HEK293 (cell line): ENCODE results near the gene PGAP6.

Experiments used
- EGR2 ChIP-seq: fragments of 450-650 bp; formaldehyde crosslinking; IDR thresholded peaks from 2 replicates; pipeline ENCODE4 v1.5.1; 2016; ENCODE audit warnings: low read depth, missing biosample characterization, missing genetic modification characterization
- HOXD13 ChIP-seq: sonication (generic); formaldehyde crosslinking; IDR thresholded peaks from 2 replicates; pipeline ENCODE4 v1.8.0; 2022; ENCODE audit warnings: missing genetic modification reagents, borderline replicate concordance
- KLF7 ChIP-seq: fragments of 450-650 bp; formaldehyde crosslinking; IDR thresholded peaks from 2 replicates; pipeline ENCODE4 v1.5.1; 2016; ENCODE audit warnings: missing biosample characterization, missing genetic modification characterization, borderline replicate concordance
- MYNN ChIP-seq: fragments of 450-650 bp; formaldehyde crosslinking; IDR thresholded peaks from 2 replicates; pipeline ENCODE4 v1.5.1; 2016; ENCODE audit warnings: missing biosample characterization, missing genetic modification characterization, borderline replicate concordance
- PRDM1 ChIP-seq: fragments of 450-650 bp; formaldehyde crosslinking; IDR thresholded peaks from 2 replicates; pipeline ENCODE4; 2016; ENCODE audit warnings: missing biosample characterization, missing genetic modification characterization
- REPIN1 ChIP-seq: fragments of 450-650 bp; formaldehyde crosslinking; IDR thresholded peaks from 2 replicates; pipeline ENCODE4 v1.5.1; 2017; ENCODE audit warnings: missing biosample characterization, missing genetic modification characterization, low read depth
- TRIM28 ChIP-seq: IDR thresholded peaks from 2 replicates; pipeline ENCODE4 v1.6.1; 2011; ENCODE audit warnings: low read length, control low read depth, borderline replicate concordance
- ZBTB1 ChIP-seq: fragments of 450-650 bp; formaldehyde crosslinking; IDR thresholded peaks from 2 replicates; pipeline ENCODE4 v1.5.1; 2016; ENCODE audit warnings: missing biosample characterization, missing genetic modification characterization
- ZNF112 ChIP-seq: fragments of 450-650 bp; formaldehyde crosslinking; IDR thresholded peaks from 2 replicates; pipeline ENCODE4 v1.5.0; 2017; ENCODE audit warnings: missing biosample characterization, missing genetic modification characterization
- ZNF2 ChIP-seq: fragments of 450-650 bp; formaldehyde crosslinking; IDR thresholded peaks from 2 replicates; pipeline ENCODE4 v1.5.1; 2016; ENCODE audit warnings: missing biosample characterization, missing genetic modification characterization
- ZNF23 ChIP-seq: fragments of 450-650 bp; formaldehyde crosslinking; IDR thresholded peaks from 2 replicates; pipeline ENCODE4 v1.5.1; 2016; ENCODE audit warnings: missing biosample characterization, missing genetic modification characterization, borderline replicate concordance
- ZNF335 ChIP-seq: fragments of 450-650 bp; formaldehyde crosslinking; conservative IDR thresholded peaks from 2 replicates; pipeline ENCODE4 v1.5.1; 2016; ENCODE audit warnings: missing biosample characterization, missing genetic modification characterization
- ZNF350 ChIP-seq: fragments of 450-650 bp; formaldehyde crosslinking; IDR thresholded peaks from 2 replicates; pipeline ENCODE4 v1.5.0; 2017; ENCODE audit warnings: missing biosample characterization, mild to moderate bottlenecking, missing genetic modification characterization
- ZNF37A ChIP-seq: fragments of 450-650 bp; IDR thresholded peaks from 2 replicates; pipeline ENCODE4 v1.5.1; 2018; ENCODE audit warnings: missing biosample characterization, missing genetic modification characterization
- ZNF548 ChIP-seq: fragments of 450-650 bp; formaldehyde crosslinking; IDR thresholded peaks from 2 replicates; pipeline ENCODE4 v1.5.1; 2016; ENCODE audit warnings: missing biosample characterization, missing genetic modification characterization
- ZNF660 ChIP-seq: fragments of 450-650 bp; IDR thresholded peaks from 2 replicates; pipeline ENCODE4 v1.5.1; 2018; ENCODE audit warnings: missing biosample characterization, mild to moderate bottlenecking, missing genetic modification characterization
- ZNF785 ChIP-seq: fragments of 450-650 bp; formaldehyde crosslinking; IDR thresholded peaks from 2 replicates; pipeline ENCODE4 v1.5.1; 2016; ENCODE audit warnings: missing biosample characterization, missing genetic modification characterization
- ZNF830 ChIP-seq: fragments of 450-650 bp; IDR thresholded peaks from 2 replicates; pipeline ENCODE4 v1.5.0; 2018; ENCODE audit warnings: missing biosample characterization, missing genetic modification characterization, low read depth, mild to moderate bottlenecking, moderate library complexity
- ZSCAN16 ChIP-seq: fragments of 450-650 bp; formaldehyde crosslinking; IDR thresholded peaks from 2 replicates; pipeline ENCODE4 v1.5.1; 2016; ENCODE audit warnings: missing biosample characterization, missing genetic modification characterization
- ZSCAN30 ChIP-seq: fragments of 450-650 bp; IDR thresholded peaks from 2 replicates; pipeline ENCODE4 v1.5.1; 2018; ENCODE audit warnings: missing biosample characterization, mild to moderate bottlenecking, missing genetic modification characterization, moderate library complexity
- TF ChIP-seq, protein P1 (sequence below): fragments of 450-650 bp; formaldehyde crosslinking; IDR thresholded peaks from 2 replicates; pipeline ENCODE4 v1.5.1; 2017; ENCODE audit warnings: missing biosample characterization, missing genetic modification characterization
- TF ChIP-seq, protein P2 (sequence below): fragments of 450-650 bp; formaldehyde crosslinking; IDR thresholded peaks from 2 replicates; pipeline ENCODE4 v1.5.1; 2016; ENCODE audit warnings: missing biosample characterization, missing genetic modification characterization
- TF ChIP-seq, protein P3 (sequence below): fragments of 450-650 bp; formaldehyde crosslinking; IDR thresholded peaks from 2 replicates; pipeline ENCODE4 v1.5.1; 2016; ENCODE audit warnings: missing biosample characterization, missing genetic modification characterization
- TF ChIP-seq, protein P4 (sequence below): fragments of 450-650 bp; formaldehyde crosslinking; IDR thresholded peaks from 2 replicates; pipeline ENCODE4 v1.5.1; 2016; ENCODE audit warnings: missing biosample characterization, missing genetic modification characterization
- TF ChIP-seq, protein P5 (sequence below): fragments of 450-650 bp; formaldehyde crosslinking; IDR thresholded peaks from 2 replicates; pipeline ENCODE4 v1.5.1; 2016; ENCODE audit warnings: missing biosample characterization, missing genetic modification characterization
- TF ChIP-seq, protein P6 (sequence below): fragments of 450-650 bp; formaldehyde crosslinking; IDR thresholded peaks from 2 replicates; pipeline ENCODE4 v1.5.1; 2016; ENCODE audit warnings: missing biosample characterization, missing genetic modification characterization, borderline replicate concordance
- TF ChIP-seq, protein P7 (sequence below): fragments of 450-650 bp; formaldehyde crosslinking; IDR thresholded peaks from 2 replicates; pipeline ENCODE4 v1.5.1; 2016; ENCODE audit warnings: missing biosample characterization, missing genetic modification characterization, borderline replicate concordance

The PGAP6 gene

DNA sequence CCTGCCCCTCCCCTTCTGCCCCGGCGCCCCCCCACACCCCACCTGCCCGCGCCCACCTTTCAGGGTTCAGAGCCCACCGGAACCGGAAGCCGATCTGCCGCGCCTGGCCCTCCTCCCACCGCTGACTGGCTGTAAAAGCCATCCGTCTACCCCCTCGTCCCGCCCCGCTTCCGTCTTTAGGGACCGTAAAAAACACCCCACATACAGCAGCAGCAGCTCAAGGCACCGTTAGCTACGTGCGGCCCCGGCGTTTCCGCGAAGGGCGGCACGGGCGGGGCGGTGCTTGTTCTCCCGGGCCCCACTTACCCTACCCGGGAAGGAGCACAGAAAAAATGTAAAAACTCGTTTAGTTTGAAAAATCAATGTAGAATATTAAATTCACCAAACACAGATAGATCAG is 11.3 kb downstream of the PGAP6 start, which contains the start of gene MRPL28 (continued):
- TF ChIP-seq, protein P1, sequence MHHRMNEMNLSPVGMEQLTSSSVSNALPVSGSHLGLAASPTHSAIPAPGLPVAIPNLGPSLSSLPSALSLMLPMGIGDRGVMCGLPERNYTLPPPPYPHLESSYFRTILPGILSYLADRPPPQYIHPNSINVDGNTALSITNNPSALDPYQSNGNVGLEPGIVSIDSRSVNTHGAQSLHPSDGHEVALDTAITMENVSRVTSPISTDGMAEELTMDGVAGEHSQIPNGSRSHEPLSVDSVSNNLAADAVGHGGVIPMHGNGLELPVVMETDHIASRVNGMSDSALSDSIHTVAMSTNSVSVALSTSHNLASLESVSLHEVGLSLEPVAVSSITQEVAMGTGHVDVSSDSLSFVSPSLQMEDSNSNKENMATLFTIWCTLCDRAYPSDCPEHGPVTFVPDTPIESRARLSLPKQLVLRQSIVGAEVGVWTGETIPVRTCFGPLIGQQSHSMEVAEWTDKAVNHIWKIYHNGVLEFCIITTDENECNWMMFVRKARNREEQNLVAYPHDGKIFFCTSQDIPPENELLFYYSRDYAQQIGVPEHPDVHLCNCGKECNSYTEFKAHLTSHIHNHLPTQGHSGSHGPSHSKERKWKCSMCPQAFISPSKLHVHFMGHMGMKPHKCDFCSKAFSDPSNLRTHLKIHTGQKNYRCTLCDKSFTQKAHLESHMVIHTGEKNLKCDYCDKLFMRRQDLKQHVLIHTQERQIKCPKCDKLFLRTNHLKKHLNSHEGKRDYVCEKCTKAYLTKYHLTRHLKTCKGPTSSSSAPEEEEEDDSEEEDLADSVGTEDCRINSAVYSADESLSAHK (tag by site-specific recombination) = no peak
- TF ChIP-seq, protein P2, sequence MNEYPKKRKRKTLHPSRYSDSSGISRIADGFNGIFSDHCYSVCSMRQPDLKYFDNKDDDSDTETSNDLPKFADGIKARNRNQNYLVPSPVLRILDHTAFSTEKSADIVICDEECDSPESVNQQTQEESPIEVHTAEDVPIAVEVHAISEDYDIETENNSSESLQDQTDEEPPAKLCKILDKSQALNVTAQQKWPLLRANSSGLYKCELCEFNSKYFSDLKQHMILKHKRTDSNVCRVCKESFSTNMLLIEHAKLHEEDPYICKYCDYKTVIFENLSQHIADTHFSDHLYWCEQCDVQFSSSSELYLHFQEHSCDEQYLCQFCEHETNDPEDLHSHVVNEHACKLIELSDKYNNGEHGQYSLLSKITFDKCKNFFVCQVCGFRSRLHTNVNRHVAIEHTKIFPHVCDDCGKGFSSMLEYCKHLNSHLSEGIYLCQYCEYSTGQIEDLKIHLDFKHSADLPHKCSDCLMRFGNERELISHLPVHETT (tag by site-specific recombination) = peak; percentile 22; the same call in 1 of the 2 replicates
- TF ChIP-seq HOXD13 (no peak), ZNF2 (tag by site-specific recombination) (no peak), TRIM28 (no peak), MYNN (tag by site-specific recombination) (no peak), ZSCAN30 (tag by site-specific recombination) (no peak), PRDM1 (tag by site-specific recombination) (no peak), EGR2 (tag by site-specific recombination) (peak; percentile 40; the same call in 1 of the 2 replicates), ZNF660 (tag by site-specific recombination) (peak; percentile 86), ZNF548 (no peak), ZSCAN16 (tag by site-specific recombination) (no peak), KLF7 (tag by site-specific recombination) (0 out of 2 replicates have a peak, but pooled peaks have one; percentile 39), ZNF350 (tag by site-specific recombination) (no peak), ZNF112 (tag by site-specific recombination) (no peak), ZBTB1 (tag by site-specific recombination) (no peak), ZNF23 (tag by site-specific recombination) (no peak), ZNF335 (tag by site-specific recombination) (no peak), REPIN1 (tag by site-specific recombination) (no peak), ZNF785 (tag by site-specific recombination) (no peak), ZNF830 (tag by site-specific recombination) (no peak), ZNF37A (tag by site-specific recombination) (no peak)
- TF ChIP-seq, protein P3, sequence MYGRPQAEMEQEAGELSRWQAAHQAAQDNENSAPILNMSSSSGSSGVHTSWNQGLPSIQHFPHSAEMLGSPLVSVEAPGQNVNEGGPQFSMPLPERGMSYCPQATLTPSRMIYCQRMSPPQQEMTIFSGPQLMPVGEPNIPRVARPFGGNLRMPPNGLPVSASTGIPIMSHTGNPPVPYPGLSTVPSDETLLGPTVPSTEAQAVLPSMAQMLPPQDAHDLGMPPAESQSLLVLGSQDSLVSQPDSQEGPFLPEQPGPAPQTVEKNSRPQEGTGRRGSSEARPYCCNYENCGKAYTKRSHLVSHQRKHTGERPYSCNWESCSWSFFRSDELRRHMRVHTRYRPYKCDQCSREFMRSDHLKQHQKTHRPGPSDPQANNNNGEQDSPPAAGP (tag by site-specific recombination) = peak; percentile 74
- TF ChIP-seq, protein P4, sequence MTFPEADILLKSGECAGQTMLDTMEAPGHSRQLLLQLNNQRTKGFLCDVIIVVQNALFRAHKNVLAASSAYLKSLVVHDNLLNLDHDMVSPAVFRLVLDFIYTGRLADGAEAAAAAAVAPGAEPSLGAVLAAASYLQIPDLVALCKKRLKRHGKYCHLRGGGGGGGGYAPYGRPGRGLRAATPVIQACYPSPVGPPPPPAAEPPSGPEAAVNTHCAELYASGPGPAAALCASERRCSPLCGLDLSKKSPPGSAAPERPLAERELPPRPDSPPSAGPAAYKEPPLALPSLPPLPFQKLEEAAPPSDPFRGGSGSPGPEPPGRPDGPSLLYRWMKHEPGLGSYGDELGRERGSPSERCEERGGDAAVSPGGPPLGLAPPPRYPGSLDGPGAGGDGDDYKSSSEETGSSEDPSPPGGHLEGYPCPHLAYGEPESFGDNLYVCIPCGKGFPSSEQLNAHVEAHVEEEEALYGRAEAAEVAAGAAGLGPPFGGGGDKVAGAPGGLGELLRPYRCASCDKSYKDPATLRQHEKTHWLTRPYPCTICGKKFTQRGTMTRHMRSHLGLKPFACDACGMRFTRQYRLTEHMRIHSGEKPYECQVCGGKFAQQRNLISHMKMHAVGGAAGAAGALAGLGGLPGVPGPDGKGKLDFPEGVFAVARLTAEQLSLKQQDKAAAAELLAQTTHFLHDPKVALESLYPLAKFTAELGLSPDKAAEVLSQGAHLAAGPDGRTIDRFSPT (tag by site-specific recombination) = peak; percentile 26; the same call in 1 of the 2 replicates
- TF ChIP-seq, protein P5, sequence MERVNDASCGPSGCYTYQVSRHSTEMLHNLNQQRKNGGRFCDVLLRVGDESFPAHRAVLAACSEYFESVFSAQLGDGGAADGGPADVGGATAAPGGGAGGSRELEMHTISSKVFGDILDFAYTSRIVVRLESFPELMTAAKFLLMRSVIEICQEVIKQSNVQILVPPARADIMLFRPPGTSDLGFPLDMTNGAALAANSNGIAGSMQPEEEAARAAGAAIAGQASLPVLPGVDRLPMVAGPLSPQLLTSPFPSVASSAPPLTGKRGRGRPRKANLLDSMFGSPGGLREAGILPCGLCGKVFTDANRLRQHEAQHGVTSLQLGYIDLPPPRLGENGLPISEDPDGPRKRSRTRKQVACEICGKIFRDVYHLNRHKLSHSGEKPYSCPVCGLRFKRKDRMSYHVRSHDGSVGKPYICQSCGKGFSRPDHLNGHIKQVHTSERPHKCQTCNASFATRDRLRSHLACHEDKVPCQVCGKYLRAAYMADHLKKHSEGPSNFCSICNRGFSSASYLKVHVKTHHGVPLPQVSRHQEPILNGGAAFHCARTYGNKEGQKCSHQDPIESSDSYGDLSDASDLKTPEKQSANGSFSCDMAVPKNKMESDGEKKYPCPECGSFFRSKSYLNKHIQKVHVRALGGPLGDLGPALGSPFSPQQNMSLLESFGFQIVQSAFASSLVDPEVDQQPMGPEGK (tag by site-specific recombination) = peak; percentile 61
- TF ChIP-seq, protein P6, sequence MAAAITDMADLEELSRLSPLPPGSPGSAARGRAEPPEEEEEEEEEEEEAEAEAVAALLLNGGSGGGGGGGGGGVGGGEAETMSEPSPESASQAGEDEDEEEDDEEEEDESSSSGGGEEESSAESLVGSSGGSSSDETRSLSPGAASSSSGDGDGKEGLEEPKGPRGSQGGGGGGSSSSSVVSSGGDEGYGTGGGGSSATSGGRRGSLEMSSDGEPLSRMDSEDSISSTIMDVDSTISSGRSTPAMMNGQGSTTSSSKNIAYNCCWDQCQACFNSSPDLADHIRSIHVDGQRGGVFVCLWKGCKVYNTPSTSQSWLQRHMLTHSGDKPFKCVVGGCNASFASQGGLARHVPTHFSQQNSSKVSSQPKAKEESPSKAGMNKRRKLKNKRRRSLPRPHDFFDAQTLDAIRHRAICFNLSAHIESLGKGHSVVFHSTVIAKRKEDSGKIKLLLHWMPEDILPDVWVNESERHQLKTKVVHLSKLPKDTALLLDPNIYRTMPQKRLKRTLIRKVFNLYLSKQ (tag by site-specific recombination) = no peak
- TF ChIP-seq, protein P7, sequence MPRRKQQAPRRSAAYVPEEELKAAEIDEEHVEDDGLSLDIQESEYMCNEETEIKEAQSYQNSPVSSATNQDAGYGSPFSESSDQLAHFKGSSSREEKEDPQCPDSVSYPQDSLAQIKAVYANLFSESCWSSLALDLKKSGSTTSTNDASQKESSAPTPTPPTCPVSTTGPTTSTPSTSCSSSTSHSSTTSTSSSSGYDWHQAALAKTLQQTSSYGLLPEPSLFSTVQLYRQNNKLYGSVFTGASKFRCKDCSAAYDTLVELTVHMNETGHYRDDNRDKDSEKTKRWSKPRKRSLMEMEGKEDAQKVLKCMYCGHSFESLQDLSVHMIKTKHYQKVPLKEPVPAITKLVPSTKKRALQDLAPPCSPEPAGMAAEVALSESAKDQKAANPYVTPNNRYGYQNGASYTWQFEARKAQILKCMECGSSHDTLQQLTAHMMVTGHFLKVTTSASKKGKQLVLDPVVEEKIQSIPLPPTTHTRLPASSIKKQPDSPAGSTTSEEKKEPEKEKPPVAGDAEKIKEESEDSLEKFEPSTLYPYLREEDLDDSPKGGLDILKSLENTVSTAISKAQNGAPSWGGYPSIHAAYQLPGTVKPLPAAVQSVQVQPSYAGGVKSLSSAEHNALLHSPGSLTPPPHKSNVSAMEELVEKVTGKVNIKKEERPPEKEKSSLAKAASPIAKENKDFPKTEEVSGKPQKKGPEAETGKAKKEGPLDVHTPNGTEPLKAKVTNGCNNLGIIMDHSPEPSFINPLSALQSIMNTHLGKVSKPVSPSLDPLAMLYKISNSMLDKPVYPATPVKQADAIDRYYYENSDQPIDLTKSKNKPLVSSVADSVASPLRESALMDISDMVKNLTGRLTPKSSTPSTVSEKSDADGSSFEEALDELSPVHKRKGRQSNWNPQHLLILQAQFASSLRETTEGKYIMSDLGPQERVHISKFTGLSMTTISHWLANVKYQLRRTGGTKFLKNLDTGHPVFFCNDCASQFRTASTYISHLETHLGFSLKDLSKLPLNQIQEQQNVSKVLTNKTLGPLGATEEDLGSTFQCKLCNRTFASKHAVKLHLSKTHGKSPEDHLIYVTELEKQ (tag by site-specific recombination) = no peak
